Stomach smooth muscle (tissue), 2 donors: ENCODE data around the gene ACER3.
"Not testable (repeated sequence)": the region's sequence is repeated elsewhere in the genome, so short reads cannot be mapped to it uniquely, and the experiment has no call there.

Experiments
- H3K27ac ChIP-seq: one replicate; pipeline ENCODE4 v1.7.0; 2013; ENCODE audit warnings: mild to moderate bottlenecking, low read length, inconsistent platforms
- H3K27me3 ChIP-seq, 2 donors: one replicate each; pipeline ENCODE4 v1.7.0; 2013; ENCODE audit warnings: low read length in 2 of 2; ENCODE audit not compliant: insufficient read depth in 2 of 2, control insufficient read depth in 1 of 2
- H3K36me3 ChIP-seq, 2 donors: one replicate each; pipeline ENCODE4 v1.7.0; 2013; ENCODE audit warnings: low read length in 2 of 2; ENCODE audit not compliant: control insufficient read depth in 2 of 2, insufficient read depth in 2 of 2
- H3K4me1 ChIP-seq: one replicate; pipeline ENCODE4 v1.7.0; 2013; ENCODE audit warnings: low read length; ENCODE audit not compliant: control insufficient read depth, insufficient read depth
- H3K4me3 ChIP-seq, 2 donors: one replicate each; pipeline ENCODE4 v1.7.0; 2013; ENCODE audit warnings: low read length in 2 of 2
- H3K9ac ChIP-seq, 2 donors: one replicate each; pipeline ENCODE4 v1.7.0; 2013; ENCODE audit warnings: low read length in 2 of 2, mild to moderate bottlenecking in 1 of 2
- H3K9me3 ChIP-seq, 2 donors: one replicate each; pipeline ENCODE4 v1.7.0; 2013; ENCODE audit warnings: low read length in 2 of 2; ENCODE audit not compliant: control insufficient read depth in 2 of 2
- donor health status: healthy.
- donor health status: Pancreatic carcinoma.

The ACER3 gene

GRCh38 chr11:76997512-76997911, 136.8 kb downstream of the ACER3 start:
- H3K36me3 ChIP-seq, result no peaks in the 10 kb centered on the region
- H3K4me1 ChIP-seq, result no peaks in the 10 kb centered on the region
- H3K4me3 ChIP-seq, result no peak overlapping the region
- no peak overlapping the region for H3K9ac ChIP-seq
- no peak overlapping the region for H3K27ac ChIP-seq
- H3K9me3 ChIP-seq, result no peaks in the 10 kb centered on the region
- H3K27me3 ChIP-seq, result no peaks in the 10 kb centered on the region

GRCh38 chr11:76999597-76999996, 138.9 kb downstream of the ACER3 start:
- H3K36me3 ChIP-seq, result no peaks in the 10 kb centered on the region
- H3K9ac ChIP-seq, result no peak overlapping the region
- H3K9me3 ChIP-seq, result no peaks in the 10 kb centered on the region
- no peak overlapping the region for H3K27ac ChIP-seq
- H3K4me3 ChIP-seq, result no peak overlapping the region
- H3K27me3 ChIP-seq, result no peaks in the 10 kb centered on the region
- H3K4me1 ChIP-seq, result no peaks in the 10 kb centered on the region

- Histone ChIP-seq H3K27ac (no peak overlapping the region), H3K9me3 (no peaks in the 10 kb centered on the region), H3K9ac (no peak overlapping the region), H3K36me3 (no peaks in the 10 kb centered on the region), H3K4me3 (no peak overlapping the region), H3K4me1 (no peaks in the 10 kb centered on the region), H3K27me3 (no peaks in the 10 kb centered on the region)
Measured at GRCh38 chr11:77001613-77002012, 140.9 kb downstream of the ACER3 start.

GRCh38 chr11:77002776-77003175, 142.1 kb downstream of the ACER3 start:
- no peaks in the 10 kb centered on the region for H3K36me3 ChIP-seq

GRCh38 chr11:77003963-77004362, 143.2 kb downstream of the ACER3 start:
- no peaks in the 10 kb centered on the region for H3K4me1 ChIP-seq
- H3K9me3 ChIP-seq, result no peaks in the 10 kb centered on the region
- no peak overlapping the region for H3K9ac ChIP-seq
- no peaks in the 10 kb centered on the region for H3K27me3 ChIP-seq
- H3K4me3 ChIP-seq, result no peak overlapping the region
- H3K27ac ChIP-seq, result no peak overlapping the region
- H3K36me3 ChIP-seq, result no peaks in the 10 kb centered on the region

More at GRCh38 chr11:77002776-77003175, 142.1 kb downstream of the ACER3 start:
- Histone ChIP-seq H3K9ac (no peak overlapping the region), H3K4me1 (no peaks in the 10 kb centered on the region), H3K27me3 (no peaks in the 10 kb centered on the region), H3K9me3 (no peaks in the 10 kb centered on the region), H3K4me3 (no peak overlapping the region), H3K27ac (no peak overlapping the region)

- no peaks in the 10 kb centered on the region for H3K27me3 ChIP-seq
- H3K36me3 ChIP-seq, result no peaks in the 10 kb centered on the region
- H3K4me3 ChIP-seq, result no peak overlapping the region
- H3K9ac ChIP-seq, result no peak overlapping the region
- no peaks in the 10 kb centered on the region for H3K4me1 ChIP-seq
- H3K27ac ChIP-seq, result no peak overlapping the region
- no peaks in the 10 kb centered on the region for H3K9me3 ChIP-seq
Measured at GRCh38 chr11:77009533-77010160, 148.9 kb downstream of the ACER3 start.

- H3K9me3 ChIP-seq, result no peaks in the 10 kb centered on the region
- H3K27me3 ChIP-seq, result no peaks in the 10 kb centered on the region
- H3K4me3 ChIP-seq, result no peak overlapping the region
- H3K27ac ChIP-seq, result no peak overlapping the region
- H3K9ac ChIP-seq, result no peak overlapping the region
- H3K36me3 ChIP-seq, result no peaks in the 10 kb centered on the region
- no peaks in the 10 kb centered on the region for H3K4me1 ChIP-seq
Measured at GRCh38 chr11:77014669-77015068, 154.0 kb downstream of the ACER3 start.

GRCh38 chr11:77018396-77018924, 157.7 kb downstream of the ACER3 start:
- H3K36me3 ChIP-seq, H3K9ac ChIP-seq, H3K27me3 ChIP-seq, H3K9me3 ChIP-seq, H3K4me3 ChIP-seq, H3K27ac ChIP-seq, H3K4me1 ChIP-seq: not testable (repeated sequence)

GRCh38 chr11:77019976-77020595, 159.4 kb downstream of the ACER3 start:
- Histone ChIP-seq H3K4me1 (no peaks in the 10 kb centered on the region), H3K27ac (no peak overlapping the region)

GRCh38 chr11:77020734-77021133, 160.0 kb downstream of the ACER3 start:
- Histone ChIP-seq H3K9ac (no peak overlapping the region), H3K4me3 (no peak overlapping the region), H3K4me1 (no peaks in the 10 kb centered on the region), H3K36me3 (peaks cover 0 to 4% of the 10 kb centered on the region in 2 donors), H3K9me3 (no peaks in the 10 kb centered on the region), H3K27ac (no peak overlapping the region), H3K27me3 (no peaks in the 10 kb centered on the region)

More at GRCh38 chr11:77019976-77020595, 159.4 kb downstream of the ACER3 start:
- peaks cover 0 to 4% of the 10 kb centered on the region in 2 donors for H3K36me3 ChIP-seq
- H3K27me3 ChIP-seq, result no peaks in the 10 kb centered on the region
- no peak overlapping the region for H3K4me3 ChIP-seq
- H3K9ac ChIP-seq, result no peak overlapping the region
- no peaks in the 10 kb centered on the region for H3K9me3 ChIP-seq

- Histone ChIP-seq H3K9me3 (no peaks in the 10 kb centered on the region), H3K27ac (no peak overlapping the region), H3K4me3 (no peak overlapping the region), H3K9ac (no peak overlapping the region), H3K27me3 (peaks cover 2 to 4% of the 10 kb centered on the region in 2 donors), H3K4me1 (no peaks in the 10 kb centered on the region), H3K36me3 (peaks cover 0 to 4% of the 10 kb centered on the region in 2 donors)
Measured at GRCh38 chr11:77024745-77025144, 164.0 kb downstream of the ACER3 start.
